ENCODE results near the gene ESYT3.

The ESYT3 gene

DNA sequence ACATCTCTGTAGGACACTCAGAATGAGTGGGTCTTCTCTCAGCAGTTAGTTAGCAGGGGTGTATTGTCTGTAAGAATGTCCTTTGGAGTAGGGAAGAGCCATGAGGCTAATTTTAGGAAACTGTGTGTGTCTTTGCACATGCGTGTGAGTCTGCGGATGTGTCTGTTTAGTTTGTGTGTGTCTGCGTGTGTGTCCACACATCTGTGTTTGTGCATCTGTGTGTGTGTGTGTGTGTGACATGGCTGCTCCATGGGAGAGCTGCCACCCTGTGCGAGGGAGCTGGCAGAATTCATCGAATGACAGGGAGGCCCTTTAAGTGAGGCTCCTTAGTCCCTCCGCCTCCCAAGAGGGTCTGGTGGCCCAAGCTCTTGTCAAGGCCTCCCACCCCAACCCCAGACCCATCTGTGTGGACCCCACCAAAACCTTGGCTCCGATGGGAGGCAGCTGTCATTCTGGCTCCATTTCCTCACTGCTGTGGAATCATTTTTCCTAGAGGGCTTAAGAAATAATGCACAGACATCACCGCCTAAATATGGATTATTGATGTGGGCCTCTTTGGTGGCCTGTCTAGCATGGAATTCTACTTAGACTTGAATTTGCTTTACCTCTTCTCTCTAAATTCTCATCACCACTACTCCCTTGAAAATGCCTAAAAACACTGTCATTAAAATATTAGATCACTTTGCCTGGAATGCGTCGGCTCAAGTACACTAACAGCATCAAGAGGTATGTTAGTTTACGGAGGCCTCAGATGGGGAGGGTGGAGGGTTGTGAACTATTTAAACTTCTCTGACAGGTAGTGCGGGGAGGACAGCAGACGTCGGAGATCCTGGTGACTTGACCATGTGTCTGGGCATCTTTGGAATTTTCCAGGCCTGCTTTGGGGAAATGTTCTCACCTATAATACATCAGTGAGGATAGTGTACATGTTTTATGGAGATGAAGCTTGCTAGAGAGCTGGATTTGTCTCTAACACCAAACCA, 9.4 kb downstream of the ESYT3 start:
- DNase-seq (ENCODE audit: low spot score): no peak
- no peak for TF ChIP-seq CTCF (IDR thresholded peaks at IDR 0.05; ENCODE audit: extremely low read depth, missing control alignments)

DNA sequence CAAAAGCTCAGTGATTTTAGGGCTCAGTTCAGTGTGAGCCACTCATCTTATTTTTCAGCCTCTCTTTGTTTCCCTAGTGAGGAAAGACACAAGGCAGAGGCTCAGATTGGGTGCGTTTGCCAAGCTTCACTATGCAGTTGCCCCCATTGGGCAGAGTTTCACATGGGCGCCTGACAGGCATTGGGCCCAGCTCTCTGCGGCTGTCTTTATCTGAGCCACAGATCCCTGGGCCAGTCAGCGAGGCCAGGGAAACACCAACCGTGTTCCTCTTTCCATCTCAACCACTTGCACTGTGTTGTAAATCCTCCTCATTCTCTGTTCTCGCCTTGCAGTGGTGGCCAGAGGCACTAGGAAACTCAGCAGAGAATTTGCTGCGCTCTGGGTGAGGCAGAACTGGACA, 10.8 kb downstream of the ESYT3 start:
- no peak for TF ChIP-seq CTCF (IDR thresholded peaks at IDR 0.05; ENCODE audit: extremely low read depth, missing control alignments)
- no peak for DNase-seq (ENCODE audit: low spot score)

DNA sequence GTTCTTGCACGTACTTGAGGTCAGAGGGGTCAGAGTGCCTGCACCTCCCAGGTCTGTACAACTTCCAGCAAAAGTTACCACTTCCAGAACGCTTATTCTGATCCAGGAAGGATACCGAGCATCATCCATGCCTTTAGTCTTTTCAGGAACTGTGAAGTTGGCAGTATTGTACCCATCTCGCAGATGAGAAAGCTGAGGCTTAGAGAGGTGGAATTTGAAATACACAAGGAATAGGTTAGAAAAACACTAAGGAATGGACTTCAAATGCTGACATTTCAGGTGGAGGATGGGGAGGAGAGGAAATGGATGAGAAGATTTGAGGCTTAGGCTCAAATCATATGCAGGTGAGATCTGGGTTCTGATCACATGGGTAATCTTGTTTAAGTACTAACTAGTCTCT, 11.2 kb downstream of the ESYT3 start:
- no peak for DNase-seq (ENCODE audit: low spot score)
- no peak for TF ChIP-seq CTCF (IDR thresholded peaks at IDR 0.05; ENCODE audit: extremely low read depth, missing control alignments)

DNA sequence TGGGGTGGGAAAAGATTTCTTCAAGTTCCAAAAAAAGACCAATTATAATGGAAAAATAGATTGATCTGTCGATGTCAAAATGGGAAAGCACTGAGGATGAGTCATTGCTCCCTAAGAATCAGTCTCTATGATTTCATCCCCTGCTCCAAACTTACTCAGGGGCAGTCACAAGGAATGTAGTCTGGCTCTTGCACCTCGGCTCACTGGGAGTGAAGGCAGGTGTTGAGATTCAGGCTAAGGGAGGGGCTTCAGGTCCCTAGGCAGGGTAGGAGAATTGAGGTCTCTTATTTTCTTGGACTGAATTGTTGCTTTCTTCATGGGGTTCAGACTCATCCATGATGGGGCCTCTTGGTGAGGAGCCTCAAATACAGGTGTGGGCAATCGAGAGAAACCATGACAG, 14.2 kb downstream of the ESYT3 start:
- no peak for DNase-seq (ENCODE audit: low spot score)
- TF ChIP-seq CTCF (IDR thresholded peaks at IDR 0.05; ENCODE audit: extremely low read depth, missing control alignments): no peak

DNA sequence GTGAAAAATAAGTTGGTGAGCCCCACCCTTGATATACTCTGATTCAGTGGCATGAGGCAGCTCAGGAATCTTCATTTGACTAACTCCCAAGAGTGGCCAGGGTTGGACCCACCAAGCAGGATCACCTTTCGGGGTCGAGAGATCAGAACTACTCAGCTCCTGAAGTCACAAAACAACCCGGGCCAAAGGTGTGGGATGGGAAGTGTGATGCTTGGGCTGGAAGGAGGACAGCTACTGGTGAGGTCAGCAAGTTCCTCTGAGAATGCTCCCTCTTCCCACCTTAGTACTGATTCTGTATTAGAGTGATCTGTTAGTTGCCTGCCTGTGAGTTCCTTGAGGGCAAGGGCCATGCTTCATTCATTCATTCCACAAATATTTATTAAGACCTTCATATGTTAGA, 15.1 kb downstream of the ESYT3 start:
- no peak for DNase-seq (ENCODE audit: low spot score)
- TF ChIP-seq CTCF (IDR thresholded peaks at IDR 0.05; ENCODE audit: extremely low read depth, missing control alignments): no peak

DNA sequence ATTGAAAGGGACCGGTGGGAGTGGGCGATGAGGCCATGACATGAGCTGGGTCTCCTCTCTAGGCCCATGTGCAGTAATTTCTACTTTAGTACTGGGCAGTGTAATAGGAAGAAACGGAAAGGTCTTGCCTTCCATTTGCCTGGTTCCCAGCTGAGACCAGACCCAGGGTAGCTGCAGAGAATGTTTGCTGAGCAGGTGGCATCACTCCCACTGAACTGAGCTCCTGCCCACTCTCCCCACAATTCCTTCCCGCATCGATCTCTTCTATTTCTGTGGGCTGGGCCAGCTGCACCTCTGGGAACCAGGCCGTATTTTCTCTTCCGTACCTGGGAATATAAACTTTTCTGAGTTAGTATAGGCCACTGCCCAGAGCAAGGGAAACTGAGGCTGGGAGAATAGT, 15.8 kb downstream of the ESYT3 start:
- DNase-seq (ENCODE audit: low spot score): no peak

More for the DNA sequence above, 15.8 kb downstream of the ESYT3 start:
- no peak for TF ChIP-seq CTCF (IDR thresholded peaks at IDR 0.05; ENCODE audit: extremely low read depth, missing control alignments)

All from GM20000 (cell line).